Peyer's patch (tissue), 4 donors: ENCODE data around the gene ADD2.

Experiments used
- POLR2A ChIP-seq, 2 donors: fragments of 450-650 bp; IDR thresholded peaks; one replicate each; pipeline ENCODE4 v1.5.1; 2017; ENCODE audit warnings: antibody characterized with exemption in 2 of 2, mild to moderate bottlenecking in 2 of 2, moderate library complexity in 2 of 2
- TF ChIP-seq, protein P1 (sequence below), 6 experiments: fragments of 450-650 bp in 4 of 6; fragments of 200-600 bp in 2 of 6; sonication (generic) in 1 of 6; IDR thresholded peaks; one replicate each; pipeline ENCODE4 v1.5.1; 2017 to 2019; ENCODE audit warnings: antibody characterized with exemption in 6 of 6, mild to moderate bottlenecking in 3 of 6, moderate library complexity in 1 of 6

DNA sequence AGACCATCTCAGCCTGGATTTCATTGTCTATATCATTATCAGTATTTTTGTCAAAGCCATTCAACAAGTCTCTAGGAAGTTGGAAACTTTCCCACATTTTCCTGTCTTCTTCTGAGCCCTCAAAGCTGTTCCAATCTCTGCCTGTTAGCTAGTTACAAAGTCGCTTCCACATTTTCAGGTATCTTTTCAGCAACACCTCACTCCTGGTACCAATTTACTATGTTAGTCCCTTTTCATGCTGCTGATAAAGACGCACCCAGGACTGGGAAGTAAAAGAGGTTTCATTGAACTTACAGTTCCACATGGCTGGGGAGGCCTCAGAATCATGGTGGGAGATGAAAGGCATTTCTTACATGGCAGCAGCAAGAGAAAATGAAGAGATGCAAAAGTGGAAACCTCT is 31.7 kb upstream of the ADD2 start:
- TF ChIP-seq, protein P1, sequence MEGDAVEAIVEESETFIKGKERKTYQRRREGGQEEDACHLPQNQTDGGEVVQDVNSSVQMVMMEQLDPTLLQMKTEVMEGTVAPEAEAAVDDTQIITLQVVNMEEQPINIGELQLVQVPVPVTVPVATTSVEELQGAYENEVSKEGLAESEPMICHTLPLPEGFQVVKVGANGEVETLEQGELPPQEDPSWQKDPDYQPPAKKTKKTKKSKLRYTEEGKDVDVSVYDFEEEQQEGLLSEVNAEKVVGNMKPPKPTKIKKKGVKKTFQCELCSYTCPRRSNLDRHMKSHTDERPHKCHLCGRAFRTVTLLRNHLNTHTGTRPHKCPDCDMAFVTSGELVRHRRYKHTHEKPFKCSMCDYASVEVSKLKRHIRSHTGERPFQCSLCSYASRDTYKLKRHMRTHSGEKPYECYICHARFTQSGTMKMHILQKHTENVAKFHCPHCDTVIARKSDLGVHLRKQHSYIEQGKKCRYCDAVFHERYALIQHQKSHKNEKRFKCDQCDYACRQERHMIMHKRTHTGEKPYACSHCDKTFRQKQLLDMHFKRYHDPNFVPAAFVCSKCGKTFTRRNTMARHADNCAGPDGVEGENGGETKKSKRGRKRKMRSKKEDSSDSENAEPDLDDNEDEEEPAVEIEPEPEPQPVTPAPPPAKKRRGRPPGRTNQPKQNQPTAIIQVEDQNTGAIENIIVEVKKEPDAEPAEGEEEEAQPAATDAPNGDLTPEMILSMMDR (IDR thresholded peaks at IDR 0.05): no peak
- no peak for TF ChIP-seq POLR2A (IDR thresholded peaks at IDR 0.05)
